DOHH2 (cell line): ENCODE measurements around the gene IMPG2.

Experiments
- H3F3A ChIP-seq: fragments of 200-600 bp; sonication (generic), shearing (Covaris generic); 2 replicates; pipeline ENCODE4 v1.6.0; 2016; ENCODE audit warnings: antibody characterized with exemption, mild to moderate bottlenecking; ENCODE audit not compliant: control insufficient read depth, insufficient read depth
- H3K27ac ChIP-seq: fragments of 200-600 bp; sonication (generic); 2 replicates; pipeline ENCODE4 v1.5.1; 2014; ENCODE audit warnings: low read depth, mild to moderate bottlenecking, low read length, moderate library complexity
- H3K27me3 ChIP-seq: fragments of 200-600 bp; sonication (generic); 2 replicates; pipeline ENCODE4 v1.6.1; 2014; ENCODE audit warnings: mild to moderate bottlenecking, low read length, mixed read lengths; ENCODE audit not compliant: control insufficient read depth
- H3K36me3 ChIP-seq: fragments of 200-600 bp; sonication (generic); 2 replicates; pipeline ENCODE4 v1.6.1; 2014; ENCODE audit warnings: mild to moderate bottlenecking, low read length, moderate library complexity, mixed read lengths; ENCODE audit not compliant: control insufficient read depth
- H3K4me1 ChIP-seq: fragments of 200-600 bp; sonication (generic); 2 replicates; pipeline ENCODE4 v1.6.1; 2014; ENCODE audit warnings: mild to moderate bottlenecking, low read length, mixed read lengths; ENCODE audit not compliant: control insufficient read depth
- H3K4me2 ChIP-seq: fragments of 200-600 bp; sonication (generic); 2 replicates; pipeline ENCODE4 v1.6.0; 2014; ENCODE audit warnings: mild to moderate bottlenecking, low read length, moderate library complexity
- H3K4me3 ChIP-seq: fragments of 200-600 bp; sonication (generic); 2 replicates; pipeline ENCODE4 v1.5.1; 2014; ENCODE audit warnings: mild to moderate bottlenecking, low read length, mixed read lengths
- H3K79me2 ChIP-seq: fragments of 200-600 bp; sonication (generic); 2 replicates; pipeline ENCODE4 v1.6.1; 2014; ENCODE audit warnings: mild to moderate bottlenecking, low read length, mixed read lengths; ENCODE audit not compliant: control insufficient read depth
- H3K9me2 ChIP-seq: fragments of 200-600 bp; sonication (generic); replicated peaks from 2 replicates; pipeline ENCODE4 v1.6.1; 2014; ENCODE audit warnings: mild to moderate bottlenecking, low read length, mixed read lengths; ENCODE audit not compliant: control insufficient read depth
- H3K9me3 ChIP-seq: fragments of 200-600 bp; sonication (generic); 2 replicates; pipeline ENCODE4 v1.6.1; 2014; ENCODE audit warnings: antibody characterized with exemption, low read length, mixed read lengths; ENCODE audit not compliant: control insufficient read depth, insufficient read depth
- H4K20me1 ChIP-seq: fragments of 200-600 bp; sonication (generic); 2 replicates; pipeline ENCODE4 v1.6.0; 2014; ENCODE audit warnings: low read depth, mild to moderate bottlenecking, antibody characterized with exemption, low read length, moderate library complexity; ENCODE audit not compliant: control insufficient read depth, insufficient read depth
- CTCF ChIP-seq: fragments of 200-600 bp; sonication (generic); IDR thresholded peaks from one replicate; pipeline ENCODE4 v1.5.1; 2014; ENCODE audit warnings: antibody characterized with exemption, mild to moderate bottlenecking, low read depth, low read length; ENCODE audit not compliant: poor library complexity, severe bottlenecking
- EZH2phosphoT487 ChIP-seq: fragments of 200-600 bp; sonication (generic); IDR thresholded peaks from 2 replicates; pipeline ENCODE4 v1.6.1; 2017; ENCODE audit warnings: borderline replicate concordance, mild to moderate bottlenecking, antibody characterized with exemption, low read length, moderate library complexity, mixed read lengths

IMPG2 gene

GRCh38 chr3:101278727-101279126, 41.6 kb downstream of the IMPG2 start:
- no peaks in the 10 kb centered on the region for H3K27me3 ChIP-seq
- H3F3A ChIP-seq: no peaks in the 10 kb centered on the region
- no peaks in the 10 kb centered on the region for H3K4me1 ChIP-seq
- no peaks in the 10 kb centered on the region for H3K9me3 ChIP-seq
- H3K27ac ChIP-seq: no peak overlapping the region
- no peaks in the 10 kb centered on the region for H3K36me3 ChIP-seq
- H3K4me2 ChIP-seq: no peak overlapping the region
- H3K4me3 ChIP-seq: no peak overlapping the region
- no peak for TF ChIP-seq EZH2phosphoT487
- no peak for TF ChIP-seq CTCF
- no peaks in the 10 kb centered on the region for H3K9me2 ChIP-seq
- H3K79me2 ChIP-seq: no peaks in the 10 kb centered on the region
- H4K20me1 ChIP-seq: no peaks in the 10 kb centered on the region

DNA sequence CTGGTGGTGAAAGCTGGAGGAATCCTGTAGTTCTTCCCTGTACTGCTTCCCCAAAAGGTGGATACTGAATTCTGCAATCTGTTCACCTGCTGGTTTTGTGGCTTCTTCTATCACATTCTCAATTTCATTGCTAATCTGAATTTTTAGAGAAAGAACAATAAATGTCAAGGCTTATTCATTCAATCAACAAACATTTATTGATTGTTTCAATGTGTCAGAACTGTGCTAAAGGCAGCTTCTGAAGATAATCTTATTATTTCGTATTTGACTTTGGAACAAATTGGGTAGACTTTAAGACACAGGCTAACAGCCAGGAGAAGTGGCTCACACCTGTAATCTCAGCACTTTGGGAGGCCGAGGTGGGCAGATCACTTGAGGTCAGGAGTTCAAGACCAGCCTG, 46.8 kb downstream of the IMPG2 start:
- no peaks in the 10 kb centered on the region for H3K36me3 ChIP-seq
- no peaks in the 10 kb centered on the region for H4K20me1 ChIP-seq
- no peaks in the 10 kb centered on the region for H3K79me2 ChIP-seq
- H3K9me3 ChIP-seq: no peaks in the 10 kb centered on the region
- no peak overlapping the region for H3K4me3 ChIP-seq
- no peaks in the 10 kb centered on the region for H3F3A ChIP-seq
- no peaks in the 10 kb centered on the region for H3K9me2 ChIP-seq
- no peak overlapping the region for H3K27ac ChIP-seq
- H3K4me1 ChIP-seq: no peaks in the 10 kb centered on the region
- H3K27me3 ChIP-seq: no peaks in the 10 kb centered on the region
- TF ChIP-seq CTCF: no peak
- TF ChIP-seq EZH2phosphoT487: no peak
- H3K4me2 ChIP-seq: no peak overlapping the region

DNA sequence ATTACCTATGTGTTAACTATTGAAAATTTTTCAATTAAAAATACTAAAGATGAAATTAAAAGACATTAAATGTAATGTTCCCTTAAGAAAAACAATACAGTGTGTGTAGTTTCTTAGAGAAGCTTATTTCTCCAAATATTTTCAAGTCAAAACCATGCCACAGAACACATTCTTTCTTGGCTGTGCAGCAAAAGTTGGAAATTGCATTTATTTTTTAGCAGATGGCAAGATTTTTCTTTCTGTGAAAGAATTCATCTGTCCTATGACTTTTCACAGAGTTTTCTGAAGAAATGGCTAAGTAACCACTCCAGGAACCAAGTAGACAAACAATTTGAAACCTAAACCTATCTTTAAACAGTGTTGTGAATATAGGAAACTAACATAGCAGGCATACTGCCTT, 47.2 kb downstream of the IMPG2 start:
- Histone ChIP-seq H3K9me2 (no peaks in the 10 kb centered on the region), H3K27ac (no peak overlapping the region)

More for the DNA sequence above, 47.2 kb downstream of the IMPG2 start:
- Histone ChIP-seq H3K9me3 (no peaks in the 10 kb centered on the region), H3F3A (no peaks in the 10 kb centered on the region), H3K27me3 (no peaks in the 10 kb centered on the region), H3K4me1 (no peaks in the 10 kb centered on the region), H3K79me2 (no peaks in the 10 kb centered on the region), H3K36me3 (no peaks in the 10 kb centered on the region), H3K4me3 (no peak overlapping the region), H3K4me2 (no peak overlapping the region), H4K20me1 (no peaks in the 10 kb centered on the region)
- no peak for TF ChIP-seq EZH2phosphoT487
- no peak for TF ChIP-seq CTCF
